ENCODE results near the gene PSMA6.

Gene PSMA6

DNA sequence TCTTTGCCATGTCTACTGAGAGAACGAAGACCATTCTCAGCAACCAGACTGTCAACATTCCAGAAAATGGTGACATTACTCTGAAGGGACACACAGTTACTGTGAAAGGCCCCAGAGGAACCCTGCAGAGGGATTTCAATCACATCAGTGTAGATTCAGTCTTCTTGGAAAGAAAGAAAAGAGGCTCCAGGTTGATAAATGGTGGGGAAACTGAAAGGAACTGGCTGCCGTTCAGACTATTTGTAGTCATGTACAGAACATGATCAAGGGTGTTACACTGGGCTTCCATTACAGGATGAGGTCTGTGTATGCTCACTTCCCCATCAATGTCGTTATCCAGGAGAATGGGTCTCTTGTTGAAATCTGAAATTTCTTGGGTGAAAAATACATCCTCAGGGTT is 29.7 kb upstream of the PSMA6 start:
- no CpG with 5 or more reads among the region's 3 CpGs for WGBS (ENCODE audit: extremely low coverage, insufficient coverage, insufficient read length)
- Histone ChIP-seq H3K9ac (ENCODE audit: low read length) (no peak overlapping the region), H2AFZ (ENCODE audit: insufficient read depth, low read length, poor library complexity) (no peak overlapping the region), H3K27me3 (ENCODE audit: insufficient read depth, low read length) (no peaks in the 10 kb centered on the region), H4K8ac (ENCODE audit: low read depth, low read length) (no peak overlapping the region), H3K4me1 (ENCODE audit: control insufficient read depth in 1 of 2, insufficient read depth in 2 of 2, low read length in 2 of 2) (no peaks in the 10 kb centered on the region), H4K12ac (ENCODE audit: low read depth, low read length) (no peak overlapping the region), H4K91ac (ENCODE audit: low read depth, low read length) (no peak overlapping the region), H2BK5ac (ENCODE audit: low read depth, low read length, poor library complexity) (no peak overlapping the region), H3K4me2 (ENCODE audit: low read length) (no peak overlapping the region), H3K79me2 (ENCODE audit: control insufficient read depth, insufficient read depth, low read length, poor library complexity) (no peaks in the 10 kb centered on the region), H2BK12ac (ENCODE audit: low read length) (no peak overlapping the region), H3K18ac (ENCODE audit: low read length) (no peak overlapping the region), H3K9me3 (ENCODE audit: insufficient read depth, low read depth, low read length) (no peaks in the 10 kb centered on the region), H3K14ac (ENCODE audit: low read length) (no peak overlapping the region), H3K4me3 (ENCODE audit: low read depth, low read length) (no peak overlapping the region), H3K23ac (ENCODE audit: low read length) (no peak overlapping the region), H3K4ac (ENCODE audit: low read depth, low read length) (no peak overlapping the region), H3K79me1 (ENCODE audit: low read length) (no peaks in the 10 kb centered on the region), H3K36me3 (ENCODE audit: control insufficient read depth in 1 of 2, insufficient read depth in 2 of 2, low read length in 2 of 2) (no peaks in the 10 kb centered on the region), H3K27ac (ENCODE audit: low read depth, low read length) (no peak overlapping the region), H2BK120ac (ENCODE audit: insufficient read depth, low read length, poor library complexity) (no peak overlapping the region), H2AK5ac (ENCODE audit: low read length) (no peak overlapping the region)
- DNase-seq: peak; percentile 13 to 80

GRCh38 chr14:35268946-35269345 is 23.2 kb upstream of the PSMA6 start:
- Histone ChIP-seq H2AFZ (ENCODE audit: insufficient read depth, low read length, poor library complexity) (no peak overlapping the region), H3K23ac (ENCODE audit: low read length) (no peak overlapping the region), H3K14ac (ENCODE audit: low read length) (no peak overlapping the region), H4K91ac (ENCODE audit: low read depth, low read length) (no peak overlapping the region), H3K9me3 (ENCODE audit: insufficient read depth, low read depth, low read length) (no peaks in the 10 kb centered on the region), H2BK12ac (ENCODE audit: low read length) (no peak overlapping the region), H3K79me2 (ENCODE audit: control insufficient read depth, insufficient read depth, low read length, poor library complexity) (no peaks in the 10 kb centered on the region), H2BK120ac (ENCODE audit: insufficient read depth, low read length, poor library complexity) (no peak overlapping the region), H3K36me3 (ENCODE audit: control insufficient read depth in 1 of 2, insufficient read depth in 2 of 2, low read length in 2 of 2) (peaks cover 1 to 5% of the 10 kb centered on the region in 2 experiments), H3K27me3 (ENCODE audit: insufficient read depth, low read length) (no peaks in the 10 kb centered on the region), H3K18ac (ENCODE audit: low read length) (no peak overlapping the region), H2AK5ac (ENCODE audit: low read length) (no peak overlapping the region), H3K79me1 (ENCODE audit: low read length) (no peaks in the 10 kb centered on the region), H3K4ac (ENCODE audit: low read depth, low read length) (no peak overlapping the region), H3K4me2 (ENCODE audit: low read length) (no peak overlapping the region), H4K8ac (ENCODE audit: low read depth, low read length) (no peak overlapping the region), H3K27ac (ENCODE audit: low read depth, low read length) (no peak overlapping the region), H3K4me1 (ENCODE audit: control insufficient read depth in 1 of 2, insufficient read depth in 2 of 2, low read length in 2 of 2) (no peaks in the 10 kb centered on the region), H4K12ac (ENCODE audit: low read depth, low read length) (no peak overlapping the region), H2BK5ac (ENCODE audit: low read depth, low read length, poor library complexity) (no peak overlapping the region), H3K9ac (ENCODE audit: low read length) (no peak overlapping the region), H3K4me3 (ENCODE audit: low read depth, low read length) (no peak overlapping the region)
- no peak for DNase-seq

GRCh38 chr14:35274805-35275204 is 17.4 kb upstream of the PSMA6 start:
- Histone ChIP-seq H2BK120ac (ENCODE audit: insufficient read depth, low read length, poor library complexity) (no peak overlapping the region), H2AK5ac (ENCODE audit: low read length) (no peak overlapping the region), H3K9ac (ENCODE audit: low read length) (no peak overlapping the region), H4K8ac (ENCODE audit: low read depth, low read length) (no peak overlapping the region), H3K14ac (ENCODE audit: low read length) (no peak overlapping the region), H3K36me3 (ENCODE audit: control insufficient read depth in 1 of 2, insufficient read depth in 2 of 2, low read length in 2 of 2) (peaks cover 5 to 9% of the 10 kb centered on the region in 2 experiments), H3K27ac (ENCODE audit: low read depth, low read length) (no peak overlapping the region), H3K4me3 (ENCODE audit: low read depth, low read length) (no peak overlapping the region), H3K4me1 (ENCODE audit: control insufficient read depth in 1 of 2, insufficient read depth in 2 of 2, low read length in 2 of 2) (no peaks in the 10 kb centered on the region), H3K23ac (ENCODE audit: low read length) (no peak overlapping the region), H4K12ac (ENCODE audit: low read depth, low read length) (no peak overlapping the region), H4K91ac (ENCODE audit: low read depth, low read length) (no peak overlapping the region), H3K27me3 (ENCODE audit: insufficient read depth, low read length) (no peaks in the 10 kb centered on the region), H2BK12ac (ENCODE audit: low read length) (no peak overlapping the region), H3K18ac (ENCODE audit: low read length) (no peak overlapping the region), H2BK5ac (ENCODE audit: low read depth, low read length, poor library complexity) (no peak overlapping the region), H2AFZ (ENCODE audit: insufficient read depth, low read length, poor library complexity) (no peak overlapping the region), H3K9me3 (ENCODE audit: insufficient read depth, low read depth, low read length) (no peaks in the 10 kb centered on the region), H3K4me2 (ENCODE audit: low read length) (no peak overlapping the region), H3K79me2 (ENCODE audit: control insufficient read depth, insufficient read depth, low read length, poor library complexity) (no peaks in the 10 kb centered on the region), H3K4ac (ENCODE audit: low read depth, low read length) (no peak overlapping the region), H3K79me1 (ENCODE audit: low read length) (no peaks in the 10 kb centered on the region)
- DNase-seq: no peak
- WGBS (ENCODE audit: extremely low coverage, insufficient coverage, insufficient read length): no CpG with 5 or more reads among the region's 2 CpGs

GRCh38 chr14:35277179-35277578 is 15.0 kb upstream of the PSMA6 start:
- H3K27me3 ChIP-seq (ENCODE audit: insufficient read depth, low read length): no peaks in the 10 kb centered on the region
- no peak overlapping the region for H3K14ac ChIP-seq (ENCODE audit: low read length)
- H3K27ac ChIP-seq (ENCODE audit: low read depth, low read length): no peak overlapping the region
- no peaks in the 10 kb centered on the region for H3K79me2 ChIP-seq (ENCODE audit: control insufficient read depth, insufficient read depth, low read length, poor library complexity)
- H3K79me1 ChIP-seq (ENCODE audit: low read length): no peaks in the 10 kb centered on the region
- no peak overlapping the region for H3K4me2 ChIP-seq (ENCODE audit: low read length)
- H2BK12ac ChIP-seq (ENCODE audit: low read length): no peak overlapping the region
- no CpG with 5 or more reads among the region's 4 CpGs for WGBS (ENCODE audit: extremely low coverage, insufficient coverage, insufficient read length)
- H4K12ac ChIP-seq (ENCODE audit: low read depth, low read length): no peak overlapping the region
- no peak overlapping the region for H4K8ac ChIP-seq (ENCODE audit: low read depth, low read length)
- H3K36me3 ChIP-seq (ENCODE audit: control insufficient read depth in 1 of 2, insufficient read depth in 2 of 2, low read length in 2 of 2): peaks cover 4% of the 10 kb centered on the region in 2 experiments
- no peak overlapping the region for H2AFZ ChIP-seq (ENCODE audit: insufficient read depth, low read length, poor library complexity)
- no peak overlapping the region for H3K4me3 ChIP-seq (ENCODE audit: low read depth, low read length)
- no peak overlapping the region for H3K9ac ChIP-seq (ENCODE audit: low read length)
- H3K4me1 ChIP-seq (ENCODE audit: control insufficient read depth in 1 of 2, insufficient read depth in 2 of 2, low read length in 2 of 2): no peaks in the 10 kb centered on the region
- DNase-seq: peak; percentile 75 to 81
- no peaks in the 10 kb centered on the region for H3K9me3 ChIP-seq (ENCODE audit: insufficient read depth, low read depth, low read length)
- H2AK5ac ChIP-seq (ENCODE audit: low read length): no peak overlapping the region
- no peak overlapping the region for H4K91ac ChIP-seq (ENCODE audit: low read depth, low read length)
- no peak overlapping the region for H3K4ac ChIP-seq (ENCODE audit: low read depth, low read length)
- no peak overlapping the region for H3K23ac ChIP-seq (ENCODE audit: low read length)
- no peak overlapping the region for H2BK120ac ChIP-seq (ENCODE audit: insufficient read depth, low read length, poor library complexity)
- no peak overlapping the region for H3K18ac ChIP-seq (ENCODE audit: low read length)
- H2BK5ac ChIP-seq (ENCODE audit: low read depth, low read length, poor library complexity): no peak overlapping the region
